Activated CD4-positive, alpha-beta T cell treated with anti-CD3 and anti-CD28 coated beads for 36 hours (primary cell): ENCODE results near the gene OCEL1. TPM values are rescaled to one million over a fixed set of nuclear protein-coding genes. Genes with fewer than 3 reads are reported as not detected.
A peak's percentile ranks its signal among the peaks of the same experiment; 100 is the strongest.

ENCODE experiments used
- ATAC-seq: fragments of 200-7000 bp; cut with Tn5 transposase; one replicate; pipeline ENCODE4 v1.10.0; 2021; ENCODE audit warnings: mild to moderate bottlenecking, moderate library complexity
- CTCF ChIA-PET: fragments of 350-600 bp; sonication (Branson Sonifier 250); formaldehyde crosslinking; loops from one replicate; lab custom pipeline; 2021; ENCODE audit warnings: antibody characterized with exemption; lab: Charles Lee
- POLR2A ChIA-PET: fragments of 350-600 bp; sonication (Branson Sonifier 250); formaldehyde crosslinking; loops from one replicate; lab custom pipeline; 2021; ENCODE audit warnings: antibody characterized with exemption, inconsistent platforms; lab: Charles Lee
- DNase-seq: peaks from one replicate; pipeline ENCODE4 v3.0.0-alpha.2; 2020
- H3K27ac Mint-ChIP-seq: one replicate; pipeline ENCODE4 v1.8.0; 2021; ENCODE audit warnings: mixed read lengths
- H3K27me3 Mint-ChIP-seq: one replicate; pipeline ENCODE4 v1.8.0; 2021; ENCODE audit warnings: mixed read lengths
- H3K36me3 Mint-ChIP-seq: one replicate; pipeline ENCODE4 v1.8.0; 2021; ENCODE audit warnings: low read depth, mixed read lengths
- H3K4me1 Mint-ChIP-seq: one replicate; pipeline ENCODE4 v1.8.0; 2021; ENCODE audit warnings: mixed read lengths
- H3K4me3 Mint-ChIP-seq: one replicate; pipeline ENCODE4 v1.8.0; 2021; ENCODE audit warnings: mild to moderate bottlenecking, moderate library complexity, mixed read lengths
- H3K9me3 Mint-ChIP-seq: one replicate; pipeline ENCODE4 v1.8.0; 2021; ENCODE audit warnings: low read depth, mixed read lengths
- intact Hi-C, 2 experiments: fragments of 100-400 bp; cut with DNase I in 1 of 2; cut with micrococcal nuclease in 1 of 2; formaldehyde crosslinking; loops; one replicate each; pipeline versions ENCODE4 v1.14.2 to v1.15.1; 2022 to 2024; cut with DNase I, micrococcal nuclease
- total RNA-seq, 2 experiments: library from RNA; stranded (reverse); gene quantifications; one replicate each; pipeline ENCODE4 v1.2.3, GENCODE V29; 2021

Gene OCEL1
- total RNA-seq, 2 experiments from 2014 or later, result 10.9 to 11.7 TPM

DNA sequence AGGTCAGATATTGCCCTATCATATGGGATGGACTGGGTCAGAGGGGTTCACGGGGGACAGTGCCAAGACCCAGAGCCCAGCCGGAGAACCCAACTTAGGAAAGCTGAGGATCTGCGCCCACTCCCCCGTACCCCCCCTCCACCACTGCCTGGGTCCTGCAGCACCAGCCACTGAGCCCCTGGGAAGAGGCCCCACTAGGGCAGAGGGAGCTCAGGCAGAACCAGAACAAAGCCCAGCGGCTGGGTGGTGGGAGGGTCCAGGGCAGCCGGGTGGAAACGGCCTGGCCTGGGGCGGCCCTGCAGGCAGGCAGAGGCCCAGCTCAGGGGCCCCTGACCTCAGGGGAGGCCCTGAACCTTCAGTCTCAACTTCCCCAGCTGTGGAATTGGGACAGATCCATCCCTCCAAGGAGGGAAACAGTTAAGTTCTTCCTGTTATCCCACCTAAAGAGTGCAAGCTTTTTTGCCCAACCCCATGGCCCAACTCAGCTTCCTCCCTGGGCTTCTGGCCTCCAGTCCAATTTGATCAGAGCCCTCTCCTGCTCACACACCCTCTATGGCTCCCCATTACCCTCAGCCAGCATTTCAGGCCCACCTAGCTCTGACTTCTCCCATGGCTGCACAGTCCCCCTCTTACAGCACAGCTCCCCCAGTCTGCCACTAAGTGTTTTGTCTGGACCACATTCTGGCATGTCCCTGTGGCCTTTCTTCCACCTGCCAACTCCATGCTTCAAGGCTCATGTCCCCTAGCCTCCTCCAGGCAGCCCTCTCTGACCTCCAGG lies 16.6 kb downstream of the OCEL1 start:
- intact Hi-C loops, result no loop called here
- H3K4me3 Mint-ChIP-seq, result no peak overlapping the region
- POLR2A ChIA-PET, result interaction anchor here (1.2 kb wide), 1 partner anchor 24 kb away, joined by 5 read pairs; the partner anchor contains the start of gene BABAM1
- ATAC-seq (no peak), DNase-seq (no peak)
- peaks cover 2% of the 10 kb centered on the region for H3K27me3 Mint-ChIP-seq
- H3K36me3 Mint-ChIP-seq, result no peaks in the 10 kb centered on the region
- no peaks in the 10 kb centered on the region for H3K9me3 Mint-ChIP-seq
- CTCF ChIA-PET, result interaction anchor here (0.6 to 2.5 kb wide), 7 partner anchors 17 to 802 kb away, joined by 3 to 8 read pairs (median 3); no protein-coding TSS in a partner anchor
- no peak overlapping the region for H3K27ac Mint-ChIP-seq
- H3K4me1 Mint-ChIP-seq, result peaks cover 5% of the 10 kb centered on the region

DNA sequence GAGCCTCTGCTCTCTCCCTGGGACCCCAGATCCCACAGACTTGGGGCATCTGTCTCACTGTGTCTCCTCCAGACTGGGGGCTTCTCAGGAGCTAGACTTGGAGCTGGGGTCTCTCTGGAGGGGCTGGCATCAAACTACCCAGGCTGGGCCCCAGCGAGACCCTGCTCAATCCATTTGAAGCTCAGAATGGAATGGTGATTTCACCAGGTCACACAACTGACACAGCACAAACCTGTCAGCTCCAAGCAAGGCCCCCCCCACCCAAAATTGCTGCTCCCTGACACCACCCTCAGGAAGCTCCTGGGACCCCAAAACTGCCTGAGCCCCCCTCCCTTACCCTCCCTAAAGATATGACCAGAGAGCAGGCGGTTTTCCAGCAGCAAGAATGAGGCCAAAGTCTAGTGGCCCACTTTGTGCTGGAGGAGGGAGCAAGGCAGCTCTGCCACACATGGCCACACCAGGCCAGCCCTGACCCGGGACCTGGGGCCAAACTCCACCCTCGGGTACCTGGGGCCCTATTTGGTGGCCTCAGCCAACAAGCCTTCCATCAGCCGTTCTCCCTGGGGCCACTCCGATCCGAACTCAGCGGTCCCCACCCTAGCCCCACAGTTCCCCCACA lies 17.3 kb downstream of the OCEL1 start:
- CTCF ChIA-PET, result interaction anchor here (0.6 to 2.5 kb wide), 4 partner anchors 17 to 150 kb away, joined by 3 to 8 read pairs (median 4); no protein-coding TSS in a partner anchor

DNA sequence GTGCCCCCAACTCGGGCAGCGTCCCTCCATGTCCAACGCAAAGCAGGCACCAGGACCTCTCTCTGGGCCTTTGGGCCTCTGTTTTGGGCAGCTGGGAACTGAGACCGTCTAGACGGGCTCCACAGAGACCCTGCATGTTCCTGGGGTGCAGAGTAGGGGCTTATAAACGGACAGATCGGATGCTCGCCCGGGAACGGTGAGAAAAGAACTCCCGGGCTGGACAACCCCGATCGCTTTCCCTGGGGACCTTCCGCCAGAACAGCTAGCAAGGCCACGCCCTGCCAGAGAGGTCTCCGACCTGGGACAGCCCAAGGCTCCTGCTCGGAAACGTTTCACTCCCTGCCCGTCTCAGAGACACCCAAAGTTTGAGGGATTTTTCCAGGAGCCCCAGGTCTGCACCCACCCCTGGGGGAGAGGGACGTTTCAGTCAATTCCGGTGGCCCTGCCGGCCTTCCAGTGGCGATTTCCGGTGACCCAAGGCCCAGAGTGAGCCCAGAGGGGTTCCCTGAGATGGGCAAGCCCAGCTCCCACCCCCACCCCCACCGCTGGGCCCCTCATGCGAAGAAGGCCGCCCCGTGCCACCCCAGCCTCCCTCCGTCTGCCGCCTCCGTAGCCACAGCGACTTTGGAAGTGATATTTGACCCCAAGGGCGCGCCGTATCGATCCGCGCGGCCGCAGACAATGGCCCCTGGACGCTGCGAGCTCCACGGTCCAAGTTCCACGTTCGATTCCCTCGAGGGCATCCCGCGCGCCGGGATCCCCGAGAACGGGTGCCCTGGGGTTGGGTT lies 18.0 kb downstream of the OCEL1 start:
- peak overlapping the region; percentile 45 for H3K4me3 Mint-ChIP-seq
- intact Hi-C loops, result no loop called here
- CTCF ChIA-PET, result interaction anchor here (1.0 to 1.4 kb wide), 2 partner anchors 16 to 28 kb away, joined by 4 read pairs; no protein-coding TSS in a partner anchor
- no peak overlapping the region for H3K27ac Mint-ChIP-seq
- peaks cover 2% of the 10 kb centered on the region for H3K27me3 Mint-ChIP-seq
- H3K9me3 Mint-ChIP-seq, result no peaks in the 10 kb centered on the region
- ATAC-seq (no peak), DNase-seq (no peak)
- H3K36me3 Mint-ChIP-seq, result no peaks in the 10 kb centered on the region
- POLR2A ChIA-PET, result interaction anchor here (0.8 kb wide), 1 partner anchor 29 kb away, joined by 3 read pairs; the partner anchor contains the start of gene USE1
- H3K4me1 Mint-ChIP-seq, result peaks cover 5% of the 10 kb centered on the region

More for the DNA sequence above, 17.3 kb downstream of the OCEL1 start:
- Mint-ChIP-seq H3K4me3 (no peak overlapping the region), H3K9me3 (no peaks in the 10 kb centered on the region), H3K4me1 (peaks cover 5% of the 10 kb centered on the region), H3K27ac (no peak overlapping the region), H3K36me3 (no peaks in the 10 kb centered on the region), H3K27me3 (peaks cover 2% of the 10 kb centered on the region)
- ATAC-seq (no peak), DNase-seq (no peak)
- intact Hi-C loops, result no loop called here
- POLR2A ChIA-PET, result interaction anchor here (1.2 kb wide), 1 partner anchor 24 kb away, joined by 5 read pairs; the partner anchor contains the start of gene BABAM1

DNA sequence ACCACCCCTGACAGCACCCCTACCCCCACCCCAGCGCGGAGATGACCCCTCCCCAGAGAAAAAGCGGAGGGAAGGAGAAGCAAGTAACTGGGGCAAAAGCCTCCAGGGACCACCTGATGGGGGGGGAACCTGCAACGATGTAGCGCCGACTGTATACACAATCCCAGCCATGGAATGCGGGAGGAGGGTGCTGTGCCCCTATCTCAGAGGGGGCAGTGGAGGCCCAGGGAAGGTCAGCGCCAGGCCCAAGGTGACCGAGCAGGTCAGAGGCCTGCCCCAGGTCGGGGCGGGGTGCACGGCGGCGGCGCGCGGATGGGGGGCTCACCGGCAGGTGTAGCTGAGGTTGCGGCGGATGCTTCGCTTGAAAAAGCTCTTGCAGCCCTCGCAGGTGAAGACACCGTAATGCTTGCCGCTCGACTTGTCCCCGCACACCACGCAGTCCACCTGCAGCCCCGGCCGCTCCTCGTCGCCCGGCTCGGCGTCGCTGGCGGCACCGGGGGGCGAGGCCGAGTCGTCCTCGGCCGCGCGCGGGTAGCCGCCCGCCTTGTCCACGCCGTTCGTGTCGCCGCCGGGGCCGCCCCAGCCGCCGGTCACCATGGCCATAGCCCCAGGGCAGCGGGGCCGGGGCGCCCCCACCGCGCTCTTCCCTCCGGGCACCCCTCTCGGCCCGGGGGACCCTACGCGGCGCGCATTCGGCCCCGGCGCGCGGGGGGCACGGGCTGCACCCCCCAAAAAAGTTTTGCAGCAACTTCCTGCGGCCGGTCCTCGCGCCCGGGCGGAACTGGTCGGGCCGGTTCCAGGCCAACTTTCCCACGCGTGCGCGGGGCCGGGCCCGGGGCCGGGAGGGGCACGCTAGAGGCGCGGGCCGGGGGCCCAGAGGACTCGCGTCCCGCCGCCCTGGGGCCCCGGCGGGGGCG lies 18.9 kb downstream of the OCEL1 start:
- Mint-ChIP-seq H3K27me3 (peaks cover 2% of the 10 kb centered on the region), H3K36me3 (no peaks in the 10 kb centered on the region), H3K9me3 (no peaks in the 10 kb centered on the region), H3K27ac (no peak overlapping the region), H3K4me3 (peak overlapping the region; percentile 45), H3K4me1 (peaks cover 5% of the 10 kb centered on the region)
- CTCF ChIA-PET, result interaction anchor here (1.0 kb wide), 1 partner anchor 15 kb away, joined by 4 read pairs; no protein-coding TSS in a partner anchor
- intact Hi-C loops, result loop anchor here in 1 of 2 experiments (1.0 kb wide), 2 partner anchors 19 to 22 kb away; partner anchors contain the start of genes BABAM1 and OCEL1
- ATAC-seq (no peak), DNase-seq (no peak)
- POLR2A ChIA-PET, result no interaction called here

DNA sequence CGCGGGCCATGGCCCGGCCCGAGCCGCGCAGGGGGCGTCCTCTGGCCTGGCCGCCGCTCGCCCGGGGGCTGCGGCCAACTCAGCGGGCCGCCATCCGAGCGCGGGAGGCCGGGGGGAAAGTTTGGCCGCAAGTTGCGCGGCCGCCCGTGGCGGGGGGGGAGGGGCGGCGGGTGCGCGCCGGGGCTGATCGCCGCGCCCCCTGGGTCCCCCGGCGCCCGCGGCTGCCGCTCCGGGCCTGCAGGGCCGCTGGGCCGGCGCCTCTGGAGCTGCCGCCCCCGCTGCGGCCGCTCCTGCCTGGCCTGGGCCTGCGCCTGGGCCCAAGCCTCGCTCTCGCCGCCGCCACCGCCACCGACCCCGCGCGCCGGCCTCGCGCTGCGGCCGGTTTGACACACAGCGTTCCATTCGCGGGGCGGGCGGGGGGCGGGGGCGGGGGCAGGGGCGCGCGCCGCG lies 19.5 kb downstream of the OCEL1 start, which contains the start of gene NR2F6:
NR2F6 (minus strand) TSS at position 385 of the 450 bp plus-strand sequence. CDS start 699 bp downstream, outside the sequence.
- Mint-ChIP-seq H3K36me3 (no peaks in the 10 kb centered on the region), H3K27ac (no peak within 1 kb of the TSS), H3K4me3 (peak within 1 kb of the TSS; percentile 70), H3K9me3 (no peaks in the 10 kb centered on the region), H3K4me1 (peaks cover 5% of the 10 kb centered on the region), H3K27me3 (peaks cover 2% of the 10 kb centered on the region)
- ATAC-seq (peak; percentile 13), DNase-seq (no peak)
- CTCF ChIA-PET, result no interaction called here
- intact Hi-C loops, result loop anchor here in 1 of 2 experiments (1.0 kb wide), 2 partner anchors 19 to 22 kb away; partner anchors contain the start of genes BABAM1 and OCEL1
- POLR2A ChIA-PET, result no interaction called here

DNA sequence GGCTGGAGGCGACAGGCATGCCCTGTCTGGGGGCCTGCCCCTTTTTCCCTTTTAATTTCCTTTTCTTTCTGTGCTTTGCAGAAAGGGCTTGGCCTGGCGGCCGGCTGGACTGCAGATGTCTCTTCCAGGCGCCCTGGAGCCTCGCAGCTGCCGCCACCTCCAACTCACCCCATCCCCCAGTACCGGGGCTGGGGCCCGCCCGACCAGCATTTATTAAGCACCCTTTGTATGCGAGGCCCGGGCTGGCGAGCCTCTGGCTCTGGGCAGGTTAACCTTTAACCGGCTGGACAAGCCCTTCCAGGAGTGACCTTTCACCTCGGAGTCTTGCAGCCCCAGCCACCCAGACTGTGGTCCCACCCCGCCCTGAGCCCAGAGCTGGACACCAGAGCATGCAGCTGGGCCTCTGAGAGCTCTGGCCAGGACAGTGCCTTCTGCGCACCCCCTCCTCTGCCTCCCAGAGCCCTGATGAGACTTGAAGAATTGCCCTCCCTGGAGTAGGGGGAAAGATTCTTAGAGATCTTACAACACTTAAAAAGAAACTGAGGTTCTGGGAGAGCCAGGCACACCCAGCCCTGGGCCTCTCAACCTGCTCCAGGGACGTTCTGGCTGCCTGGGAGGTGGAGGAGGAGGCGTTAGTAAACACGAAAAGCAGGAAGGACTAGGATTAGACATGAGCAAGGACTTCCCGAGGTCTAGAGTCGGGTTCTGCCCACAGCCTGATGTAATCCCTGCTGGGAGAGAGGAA lies 20.8 kb downstream of the OCEL1 start:
- no peak for ATAC-seq
- intact Hi-C loops, result no loop called here
- Mint-ChIP-seq H3K4me1 (peaks cover 5% of the 10 kb centered on the region), H3K4me3 (peak overlapping the region; percentile 70), H3K36me3 (no peaks in the 10 kb centered on the region), H3K9me3 (no peaks in the 10 kb centered on the region), H3K27ac (no peak overlapping the region), H3K27me3 (peaks cover 2% of the 10 kb centered on the region)
- ChIA-PET POLR2A (interaction anchor here (0.6 kb wide), 1 partner anchor 12 kb away, joined by 3 read pairs; no protein-coding TSS in a partner anchor), CTCF (no interaction called here)
- DNase-seq, result no peak

DNA sequence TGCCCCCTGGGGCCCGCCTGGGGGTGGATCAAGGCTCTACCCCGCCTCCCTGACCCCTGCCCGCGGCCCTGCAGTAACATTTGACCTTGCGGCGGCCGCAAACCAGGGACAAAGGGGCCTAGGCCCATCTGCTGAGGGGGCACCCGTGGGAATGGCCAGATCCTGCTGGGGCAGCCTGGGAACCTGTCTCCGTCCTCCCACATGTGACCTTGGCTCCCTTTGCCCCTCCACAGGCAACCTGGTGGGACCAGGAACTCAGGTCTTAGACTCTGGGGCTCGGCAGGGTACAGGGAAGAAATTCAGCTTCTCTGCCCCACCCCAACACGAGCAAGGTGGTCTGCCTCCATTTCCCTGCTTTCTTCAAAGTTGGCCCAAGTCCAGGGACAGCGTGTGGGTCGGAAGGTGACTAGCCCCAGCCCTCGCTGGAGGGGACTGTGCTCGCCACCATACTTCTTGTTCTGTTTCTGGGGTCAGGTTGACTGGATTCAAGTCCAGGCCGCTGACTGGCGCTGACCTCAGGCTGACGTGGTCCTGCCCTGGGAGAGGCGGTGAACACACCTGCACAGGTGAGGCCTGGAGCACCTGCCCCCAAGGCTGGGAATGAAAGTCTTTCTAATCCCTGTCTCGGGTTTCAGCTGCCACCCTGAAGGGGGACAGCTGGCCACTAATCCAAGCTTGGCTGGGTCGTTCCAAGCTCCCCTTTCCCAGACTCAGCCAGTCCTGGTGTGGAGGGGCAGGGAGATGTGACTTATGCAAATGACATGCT lies 22.2 kb downstream of the OCEL1 start:
- no peaks in the 10 kb centered on the region for H3K9me3 Mint-ChIP-seq
- ATAC-seq (no peak), DNase-seq (no peak)
- CTCF ChIA-PET, result interaction anchor here (2.2 kb wide), 1 partner anchor 12 kb away, joined by 14 read pairs; no protein-coding TSS in a partner anchor
- H3K27ac Mint-ChIP-seq, result no peak overlapping the region
- H3K27me3 Mint-ChIP-seq, result peaks cover 2% of the 10 kb centered on the region
- POLR2A ChIA-PET, result interaction anchor here (0.6 kb wide), 1 partner anchor 20 kb away, joined by 3 read pairs; no protein-coding TSS in a partner anchor
- peaks cover 5% of the 10 kb centered on the region for H3K4me1 Mint-ChIP-seq
- no peaks in the 10 kb centered on the region for H3K36me3 Mint-ChIP-seq
- H3K4me3 Mint-ChIP-seq, result no peak overlapping the region
- intact Hi-C loops, result no loop called here

DNA sequence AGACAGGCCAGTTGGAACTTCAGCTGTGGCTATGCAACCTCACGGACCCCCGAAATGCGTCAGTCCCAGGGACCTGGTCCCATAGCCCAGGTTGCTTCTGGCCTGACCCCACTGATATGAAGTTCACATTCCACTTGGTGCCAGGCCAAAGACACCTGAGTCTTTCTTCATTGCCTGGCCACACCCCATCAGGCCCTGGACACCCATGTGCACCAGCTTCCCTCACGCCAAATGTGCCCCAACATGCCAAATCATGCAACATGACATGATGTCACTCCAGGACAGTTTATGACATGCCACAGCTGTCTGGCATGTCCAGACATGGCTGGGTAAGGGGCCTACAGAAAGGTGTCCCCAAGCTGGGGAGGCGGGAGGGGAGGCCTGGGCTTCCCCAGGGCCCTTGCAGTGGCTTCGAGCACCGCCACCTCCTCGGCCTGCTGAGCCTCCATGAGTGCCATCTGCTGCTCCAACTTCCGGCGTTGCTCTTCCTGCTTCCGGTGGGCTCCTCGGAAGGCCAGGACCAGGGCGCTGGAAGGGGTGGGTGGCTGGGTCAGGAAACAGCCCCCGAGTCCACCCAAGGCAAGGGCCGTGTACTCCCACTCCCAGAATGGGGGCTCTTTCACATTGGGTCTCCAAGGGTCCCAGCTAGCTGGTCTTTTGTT lies 24.0 kb downstream of the OCEL1 start:
- H3K27ac Mint-ChIP-seq, result no peak overlapping the region
- no peak overlapping the region for H3K4me3 Mint-ChIP-seq

More for the DNA sequence above, 24.0 kb downstream of the OCEL1 start:
- Mint-ChIP-seq H3K27me3 (peaks cover 2% of the 10 kb centered on the region), H3K36me3 (no peaks in the 10 kb centered on the region), H3K9me3 (no peaks in the 10 kb centered on the region), H3K4me1 (peaks cover 5% of the 10 kb centered on the region)
- DNase-seq (no peak), ATAC-seq (no peak)
- ChIA-PET CTCF (interaction anchor here (2.2 kb wide), 1 partner anchor 10 kb away, joined by 14 read pairs; no protein-coding TSS in a partner anchor), POLR2A (no interaction called here)
- intact Hi-C loops, result no loop called here
